HepG2 (cell line): ENCODE data around the gene FRMD3. TPM values are rescaled to one million over a fixed set of nuclear protein-coding genes. Genes with fewer than 3 reads are reported as not detected.

Experiments
- NONO ChIP-seq, 2 experiments: fragments of 450-650 bp in 1 of 2; sonication (generic) in 1 of 2; formaldehyde crosslinking in 1 of 2; IDR thresholded peaks in 1 of 2; conservative IDR thresholded peaks in 1 of 2; 2 replicates each; pipeline versions ENCODE4 v1.6.1 to v1.8.0; 2017 to 2022; ENCODE audit warnings: mild to moderate bottlenecking in 1 of 2, missing genetic modification reagents in 1 of 2, moderate library complexity in 1 of 2
- RARA ChIP-seq: IDR thresholded peaks from 2 replicates; pipeline ENCODE4 v1.6.1; 2016; ENCODE audit warnings: missing genetic modification reagents, missing compliant biosample characterization
- SMC3 ChIP-seq: IDR thresholded peaks from 2 replicates; pipeline ENCODE4 v1.6.1; 2011; ENCODE audit warnings: low read length, improper control_type of control experiment
- SP5 ChIP-seq: IDR thresholded peaks from 2 replicates; pipeline ENCODE4 v1.6.1; 2016; ENCODE audit warnings: low read depth, borderline replicate concordance
- YEATS4 ChIP-seq: sonication (generic); formaldehyde crosslinking; IDR thresholded peaks from 2 replicates; pipeline ENCODE4 v1.4.0; 2020; ENCODE audit warnings: missing genetic modification reagents, borderline replicate concordance
- ZBTB1 ChIP-seq: sonication (generic); formaldehyde crosslinking; IDR thresholded peaks from 2 replicates; pipeline ENCODE4 v1.4.0; 2020; ENCODE audit warnings: missing genetic modification reagents, borderline replicate concordance
- ZBTB33 ChIP-seq: sonication (generic); formaldehyde crosslinking; IDR thresholded peaks from 2 replicates; pipeline ENCODE4 v1.4.0; 2020; ENCODE audit warnings: missing genetic modification reagents
- ZNF614 ChIP-seq: IDR thresholded peaks from 2 replicates; pipeline ENCODE4 v1.6.1; 2018; ENCODE audit warnings: missing biosample characterization, missing genetic modification reagents, inconsistent platforms, borderline replicate concordance
- ZNF7 ChIP-seq: IDR thresholded peaks from 2 replicates; pipeline ENCODE4 v1.6.1; 2016; ENCODE audit warnings: missing biosample characterization, missing genetic modification reagents
- ZNF792 ChIP-seq: IDR thresholded peaks from 2 replicates; pipeline ENCODE4 v1.6.1; 2016
- ZSCAN9 ChIP-seq: IDR thresholded peaks from 2 replicates; pipeline ENCODE4 v1.6.1; 2016; ENCODE audit warnings: borderline replicate concordance
- polyA plus RNA-seq, 8 experiments: library from polyadenylated mRNA; depleted of rRNA in 3 of 8; stranded (reverse) in 7 of 8; unstranded in 1 of 8; fragments of >200 nt; fragmentation: Illumina TruSeq in 4 of 8; extraction: Trizol in 4 of 8; gene quantifications; 2 replicates each; pipeline versions ENCODE4 v1.2.1 to v1.2.3, GENCODE V29; 2011 to 2016; ENCODE audit warnings: low read depth in 4 of 8, missing spikeins in 1 of 8, mixed read lengths in 1 of 8; ENCODE audit not compliant: insufficient read depth in 1 of 8
- total RNA-seq, 5 experiments: library from RNA; depleted of rRNA; stranded (reverse); fragments of >200 nt; fragmentation: Illumina TruSeq; extraction: Trizol; gene quantifications; 2 replicates each; pipeline ENCODE4 v1.2.3, GENCODE V29; 2016; ENCODE audit warnings: low read depth in 1 of 5
- TF ChIP-seq, protein P1 (sequence below): sonication (generic); formaldehyde crosslinking; IDR thresholded peaks from 2 replicates; pipeline ENCODE4 v1.9.0; 2022; ENCODE audit warnings: low read depth, missing genetic modification reagents
- TF ChIP-seq, protein P2 (sequence below): sonication (generic); formaldehyde crosslinking; IDR thresholded peaks from 2 replicates; pipeline ENCODE4 v1.4.0; 2020; ENCODE audit warnings: missing genetic modification reagents
- TF ChIP-seq, protein P3 (sequence below), 2 experiments: fragments of 450-650 bp in 1 of 2; sonication (generic) in 1 of 2; formaldehyde crosslinking; IDR thresholded peaks; 2 replicates each; pipeline versions ENCODE4 v1.5.0 to v1.8.0; 2020 to 2022; ENCODE audit warnings: mild to moderate bottlenecking in 1 of 2, missing genetic modification reagents in 1 of 2
- TF ChIP-seq, protein P4 (sequence below): sonication (generic); formaldehyde crosslinking; IDR thresholded peaks from 2 replicates; pipeline ENCODE4 v1.5.0; 2020; ENCODE audit warnings: missing genetic modification reagents
- TF ChIP-seq, protein P5 (sequence below), 2 experiments: sonication (generic) in 1 of 2; formaldehyde crosslinking in 1 of 2; IDR thresholded peaks; 2 replicates each; pipeline versions ENCODE4 v1.4.0 to v1.6.1; 2018 to 2020; ENCODE audit warnings: missing genetic modification reagents in 2 of 2, borderline replicate concordance in 1 of 2, low read depth in 1 of 2, mild to moderate bottlenecking in 1 of 2, missing biosample characterization in 1 of 2

FRMD3 gene
- total and polyA plus RNA-seq, 2 of the 13 experiments (the other 11 are each of a cell fraction or from before 2014, with no cell fraction given): 3.2 to 7.7 TPM

- TF ChIP-seq, protein P1, sequence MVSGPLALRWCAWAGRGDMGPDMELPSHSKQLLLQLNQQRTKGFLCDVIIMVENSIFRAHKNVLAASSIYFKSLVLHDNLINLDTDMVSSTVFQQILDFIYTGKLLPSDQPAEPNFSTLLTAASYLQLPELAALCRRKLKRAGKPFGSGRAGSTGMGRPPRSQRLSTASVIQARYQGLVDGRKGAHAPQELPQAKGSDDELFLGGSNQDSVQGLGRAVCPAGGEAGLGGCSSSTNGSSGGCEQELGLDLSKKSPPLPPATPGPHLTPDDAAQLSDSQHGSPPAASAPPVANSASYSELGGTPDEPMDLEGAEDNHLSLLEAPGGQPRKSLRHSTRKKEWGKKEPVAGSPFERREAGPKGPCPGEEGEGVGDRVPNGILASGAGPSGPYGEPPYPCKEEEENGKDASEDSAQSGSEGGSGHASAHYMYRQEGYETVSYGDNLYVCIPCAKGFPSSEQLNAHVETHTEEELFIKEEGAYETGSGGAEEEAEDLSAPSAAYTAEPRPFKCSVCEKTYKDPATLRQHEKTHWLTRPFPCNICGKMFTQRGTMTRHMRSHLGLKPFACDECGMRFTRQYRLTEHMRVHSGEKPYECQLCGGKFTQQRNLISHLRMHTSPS (CRISPR knock-in tag): no peak
- TF ChIP-seq, protein P2, sequence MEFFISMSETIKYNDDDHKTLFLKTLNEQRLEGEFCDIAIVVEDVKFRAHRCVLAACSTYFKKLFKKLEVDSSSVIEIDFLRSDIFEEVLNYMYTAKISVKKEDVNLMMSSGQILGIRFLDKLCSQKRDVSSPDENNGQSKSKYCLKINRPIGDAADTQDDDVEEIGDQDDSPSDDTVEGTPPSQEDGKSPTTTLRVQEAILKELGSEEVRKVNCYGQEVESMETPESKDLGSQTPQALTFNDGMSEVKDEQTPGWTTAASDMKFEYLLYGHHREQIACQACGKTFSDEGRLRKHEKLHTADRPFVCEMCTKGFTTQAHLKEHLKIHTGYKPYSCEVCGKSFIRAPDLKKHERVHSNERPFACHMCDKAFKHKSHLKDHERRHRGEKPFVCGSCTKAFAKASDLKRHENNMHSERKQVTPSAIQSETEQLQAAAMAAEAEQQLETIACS: no peak
- no peak for TF ChIP-seq ZBTB33 (CRISPR knock-in tag)
- TF ChIP-seq RARA (CRISPR knock-in tag): peak; percentile 62; the same call in 1 of the 2 replicates
- TF ChIP-seq, protein P3, sequence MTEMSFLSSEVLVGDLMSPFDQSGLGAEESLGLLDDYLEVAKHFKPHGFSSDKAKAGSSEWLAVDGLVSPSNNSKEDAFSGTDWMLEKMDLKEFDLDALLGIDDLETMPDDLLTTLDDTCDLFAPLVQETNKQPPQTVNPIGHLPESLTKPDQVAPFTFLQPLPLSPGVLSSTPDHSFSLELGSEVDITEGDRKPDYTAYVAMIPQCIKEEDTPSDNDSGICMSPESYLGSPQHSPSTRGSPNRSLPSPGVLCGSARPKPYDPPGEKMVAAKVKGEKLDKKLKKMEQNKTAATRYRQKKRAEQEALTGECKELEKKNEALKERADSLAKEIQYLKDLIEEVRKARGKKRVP (CRISPR knock-in tag; IDR thresholded peaks at IDR 0.05): no peak
- no peak for TF ChIP-seq ZBTB1 (CRISPR knock-in tag)
- TF ChIP-seq ZNF614 (CRISPR knock-in tag): no peak
- TF ChIP-seq, protein P4, sequence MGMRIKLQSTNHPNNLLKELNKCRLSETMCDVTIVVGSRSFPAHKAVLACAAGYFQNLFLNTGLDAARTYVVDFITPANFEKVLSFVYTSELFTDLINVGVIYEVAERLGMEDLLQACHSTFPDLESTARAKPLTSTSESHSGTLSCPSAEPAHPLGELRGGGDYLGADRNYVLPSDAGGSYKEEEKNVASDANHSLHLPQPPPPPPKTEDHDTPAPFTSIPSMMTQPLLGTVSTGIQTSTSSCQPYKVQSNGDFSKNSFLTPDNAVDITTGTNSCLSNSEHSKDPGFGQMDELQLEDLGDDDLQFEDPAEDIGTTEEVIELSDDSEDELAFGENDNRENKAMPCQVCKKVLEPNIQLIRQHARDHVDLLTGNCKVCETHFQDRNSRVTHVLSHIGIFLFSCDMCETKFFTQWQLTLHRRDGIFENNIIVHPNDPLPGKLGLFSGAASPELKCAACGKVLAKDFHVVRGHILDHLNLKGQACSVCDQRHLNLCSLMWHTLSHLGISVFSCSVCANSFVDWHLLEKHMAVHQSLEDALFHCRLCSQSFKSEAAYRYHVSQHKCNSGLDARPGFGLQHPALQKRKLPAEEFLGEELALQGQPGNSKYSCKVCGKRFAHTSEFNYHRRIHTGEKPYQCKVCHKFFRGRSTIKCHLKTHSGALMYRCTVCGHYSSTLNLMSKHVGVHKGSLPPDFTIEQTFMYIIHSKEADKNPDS (CRISPR knock-in tag): no peak
- 0 out of 2 replicates have a peak, but pooled peaks have one; percentile 13 for TF ChIP-seq SP5
- TF ChIP-seq ZNF7 (CRISPR knock-in tag): no peak
- TF ChIP-seq ZSCAN9: 0 out of 2 replicates have a peak, but pooled peaks have one; percentile 11
- no peak for TF ChIP-seq YEATS4
- TF ChIP-seq ZNF792 (CRISPR knock-in tag): no peak
- TF ChIP-seq, protein P5, sequence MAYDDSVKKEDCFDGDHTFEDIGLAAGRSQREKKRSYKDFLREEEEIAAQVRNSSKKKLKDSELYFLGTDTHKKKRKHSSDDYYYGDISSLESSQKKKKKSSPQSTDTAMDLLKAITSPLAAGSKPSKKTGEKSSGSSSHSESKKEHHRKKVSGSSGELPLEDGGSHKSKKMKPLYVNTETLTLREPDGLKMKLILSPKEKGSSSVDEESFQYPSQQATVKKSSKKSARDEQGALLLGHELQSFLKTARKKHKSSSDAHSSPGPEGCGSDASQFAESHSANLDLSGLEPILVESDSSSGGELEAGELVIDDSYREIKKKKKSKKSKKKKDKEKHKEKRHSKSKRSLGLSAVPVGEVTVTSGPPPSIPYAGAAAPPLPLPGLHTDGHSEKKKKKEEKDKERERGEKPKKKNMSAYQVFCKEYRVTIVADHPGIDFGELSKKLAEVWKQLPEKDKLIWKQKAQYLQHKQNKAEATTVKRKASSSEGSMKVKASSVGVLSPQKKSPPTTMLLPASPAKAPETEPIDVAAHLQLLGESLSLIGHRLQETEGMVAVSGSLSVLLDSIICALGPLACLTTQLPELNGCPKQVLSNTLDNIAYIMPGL (CRISPR knock-in tag; IDR thresholded peaks at IDR 0.05; ENCODE audit: borderline replicate concordance in 1 of 2, low read depth in 1 of 2): no peak
- no peak for TF ChIP-seq NONO (IDR thresholded peaks at IDR 0.05)
- no peak for TF ChIP-seq NONO (CRISPR knock-in tag; conservative IDR thresholded peaks at IDR 0.05)
- no peak for TF ChIP-seq SMC3
These were observed 149.9 kb downstream of the FRMD3 start (continued) for GRCh38 chr9:83388346-83388745.
